Astrocyte of the hippocampus (primary cell): Measurements from ENCODE around the gene TMEM167B.
A peak's percentile ranks its signal among the peaks of the same experiment; 100 is the strongest.
"Not testable (repeated sequence)": the region's sequence is repeated elsewhere in the genome, so short reads cannot be mapped to it uniquely, and the experiment has no call there.

Experiments used
- DNase-seq: peaks from one replicate; pipeline ENCODE4 v3.0.0; 2011; ENCODE audit warnings: low read depth, low spot score

The TMEM167B gene

GRCh38 chr1:109090196-109091077 is at the start of gene TMEM167B:
TSS of gene TMEM167B (plus strand) at chr1:109090764. CDS start at chr1:109090873, 109 bp downstream.
- peak; percentile 96 for DNase-seq

- DNase-seq, result peak; percentile 61
Observed at GRCh38 chr1:109040989-109041620, 49.5 kb upstream of the TMEM167B start.

GRCh38 chr1:109041621-109042468 is 48.7 kb upstream of the TMEM167B start, which contains the start of gene WDR47:
TSS of gene WDR47 (minus strand) at chr1:109042102. CDS start at chr1:109023512, 18,590 bp downstream.
- peak; percentile 99 for DNase-seq

GRCh38 chr1:109045595-109045994 is 45.0 kb upstream of the TMEM167B start:
- no peak for DNase-seq

- no peak for DNase-seq
Observed at GRCh38 chr1:109046671-109047070, 43.9 kb upstream of the TMEM167B start.

GRCh38 chr1:109047339-109047738 is 43.2 kb upstream of the TMEM167B start:
- DNase-seq, result no peak

- DNase-seq, result no peak
Observed at GRCh38 chr1:109048335-109048734, 42.2 kb upstream of the TMEM167B start.

- no peak for DNase-seq
Observed at GRCh38 chr1:109050228-109050995, 40.2 kb upstream of the TMEM167B start.

GRCh38 chr1:109052145-109052544 is 38.4 kb upstream of the TMEM167B start:
- not testable (repeated sequence) for DNase-seq

GRCh38 chr1:109056064-109056463 is 34.5 kb upstream of the TMEM167B start:
- no peak for DNase-seq

GRCh38 chr1:109059026-109059425 is 31.5 kb upstream of the TMEM167B start:
- DNase-seq, result no peak

- no peak for DNase-seq
Observed at GRCh38 chr1:109060707-109061106, 29.9 kb upstream of the TMEM167B start.

GRCh38 chr1:109061183-109061582 is 29.4 kb upstream of the TMEM167B start:
- DNase-seq, result no peak

- DNase-seq, result no peak
Observed at GRCh38 chr1:109065137-109065536, 25.4 kb upstream of the TMEM167B start.

- no peak for DNase-seq
Observed at GRCh38 chr1:109067883-109068282, 22.7 kb upstream of the TMEM167B start.

- no peak for DNase-seq
Observed at GRCh38 chr1:109069294-109069693, 21.3 kb upstream of the TMEM167B start.

GRCh38 chr1:109075531-109076490 is 14.8 kb upstream of the TMEM167B start, which contains the start of gene TAF13:
TSS of gene TAF13 (minus strand) at chr1:109076003. CDS start at chr1:109075947, 56 bp downstream.
- peak; percentile 99 for DNase-seq

GRCh38 chr1:109078317-109078716 is 12.2 kb upstream of the TMEM167B start:
- no peak for DNase-seq

GRCh38 chr1:109079240-109079622 is 11.3 kb upstream of the TMEM167B start:
- DNase-seq, result no peak
